NCI-H2029 (cell line): ENCODE measurements around the gene TBC1D8.
"Not testable (repeated sequence)": the region's sequence is repeated elsewhere in the genome, so short reads cannot be mapped to it uniquely, and the experiment has no call there.

ENCODE experiments used
- DNase-seq: peaks from one replicate; lab custom pipeline; 2025; lab: John Stamatoyannopoulos, UW

The TBC1D8 gene

DNA sequence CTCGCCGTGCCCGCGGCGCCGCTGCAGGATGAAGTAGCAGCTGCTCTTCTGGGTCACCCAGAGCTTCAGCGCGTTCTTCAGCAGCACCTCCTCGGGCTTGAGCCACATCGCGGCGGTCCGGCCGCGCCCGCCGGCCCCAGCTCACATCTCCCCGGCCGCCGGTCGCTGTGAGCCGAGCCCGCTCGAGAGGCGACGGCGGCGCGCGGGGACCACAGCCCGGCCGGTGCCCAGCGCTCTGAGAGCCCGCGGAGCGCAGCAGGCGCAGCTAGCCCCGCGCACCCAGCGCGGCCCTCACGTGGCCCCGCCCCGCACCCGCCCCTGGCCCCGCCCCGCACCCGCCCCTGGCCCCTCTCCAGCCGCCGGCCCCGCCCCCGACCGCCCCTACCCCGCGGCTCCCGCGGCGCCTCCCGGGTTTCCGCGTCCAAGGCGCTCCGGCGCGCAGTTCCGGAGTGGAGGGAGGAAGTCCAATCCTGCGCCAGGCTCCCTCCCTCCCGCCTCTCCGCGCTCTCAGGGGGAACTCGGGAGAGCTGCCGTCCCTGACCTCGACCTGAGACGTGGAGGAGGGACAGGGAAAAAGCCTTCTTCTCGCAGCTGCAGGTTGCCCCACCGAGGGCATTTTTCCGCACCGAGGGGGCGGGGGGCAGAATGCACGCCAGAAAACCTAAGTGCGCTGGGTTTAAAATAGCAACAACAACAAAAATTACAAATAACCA, at the start of gene TBC1D8:
Gene TBC1D8, minus strand, starts transcription at position 237 of the 713 bp plus-strand sequence. Its CDS starts 129 bp downstream, at position 108.
- DNase-seq = peak; percentile 77

DNA sequence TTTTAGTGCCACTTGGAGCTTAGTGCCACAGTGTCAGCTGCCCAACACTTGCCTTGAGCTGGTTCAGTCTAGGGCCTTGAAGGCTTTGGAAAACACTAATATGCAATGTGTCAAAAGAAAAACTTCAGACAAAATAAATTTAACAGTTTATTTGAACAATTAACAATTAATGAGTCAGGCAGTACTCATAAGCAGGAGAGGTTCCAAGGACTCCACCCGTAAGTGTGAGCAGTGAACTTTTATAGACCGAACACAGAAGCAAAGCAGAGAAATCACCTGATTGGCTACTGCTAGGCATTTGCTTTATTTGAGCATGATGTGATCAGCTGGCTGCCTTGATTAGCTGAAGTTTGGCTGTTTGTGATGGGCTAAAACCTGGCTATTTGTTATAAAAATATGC, 49.5 kb upstream of the TBC1D8 start:
- DNase-seq = no peak

DNA sequence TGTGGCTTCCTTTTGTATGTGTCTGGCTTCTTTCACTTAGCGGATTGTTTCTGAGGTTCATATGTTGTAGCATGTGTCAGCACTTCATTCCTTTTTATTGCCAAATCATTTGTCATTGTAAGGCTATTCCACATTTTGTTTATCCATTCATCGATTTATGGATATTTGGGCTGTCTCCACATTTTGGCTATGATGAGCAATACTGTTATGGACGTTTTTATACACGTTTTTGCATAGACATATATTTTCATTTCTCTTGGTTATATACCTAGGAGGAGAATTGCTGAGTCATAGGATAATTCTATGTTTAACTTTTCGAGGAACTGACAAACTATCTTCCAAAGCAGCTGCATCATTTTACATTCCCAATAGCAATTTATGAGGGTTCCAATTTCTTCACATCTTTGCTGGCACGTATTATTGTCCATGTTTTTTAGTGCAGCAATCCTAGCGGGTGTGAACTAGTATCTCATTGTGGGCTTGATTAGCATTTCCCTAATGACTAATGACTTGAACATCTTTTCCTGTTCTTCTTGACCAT, 48.1 kb upstream of the TBC1D8 start:
- no peak for DNase-seq

- DNase-seq = no peak
Measured at GRCh38 chr2:101197814-101198213, 46.6 kb upstream of the TBC1D8 start.

DNA sequence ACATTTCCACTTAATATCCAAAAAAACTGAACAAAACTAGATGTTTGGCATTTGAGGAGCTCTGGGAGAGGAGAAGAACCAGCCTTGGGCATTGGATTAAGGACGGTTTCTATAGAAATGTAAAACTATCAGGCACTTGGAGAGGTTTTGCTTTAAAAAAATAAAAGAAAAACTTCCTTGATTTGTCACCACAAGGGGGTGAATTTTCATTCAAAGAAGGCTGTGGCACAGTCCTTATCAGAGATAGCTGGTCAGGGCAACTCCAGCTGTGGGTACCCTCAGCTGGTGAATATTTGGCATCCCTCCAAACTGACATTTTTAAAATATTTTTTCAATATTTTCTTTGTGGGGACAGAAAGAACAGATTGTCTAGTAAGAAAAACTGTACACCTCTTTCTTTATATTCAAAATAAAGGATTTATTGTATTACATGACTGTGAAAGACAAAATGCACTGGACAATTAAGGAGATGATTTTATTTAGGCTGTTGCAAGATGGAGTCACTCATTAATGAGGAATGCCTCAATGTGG, 46.1 kb upstream of the TBC1D8 start:
- no peak for DNase-seq

- no peak for DNase-seq
Measured at GRCh38 chr2:101195871-101196661, 44.9 kb upstream of the TBC1D8 start.

GRCh38 chr2:101193033-101193626, 41.9 kb upstream of the TBC1D8 start:
- DNase-seq = no peak

DNA sequence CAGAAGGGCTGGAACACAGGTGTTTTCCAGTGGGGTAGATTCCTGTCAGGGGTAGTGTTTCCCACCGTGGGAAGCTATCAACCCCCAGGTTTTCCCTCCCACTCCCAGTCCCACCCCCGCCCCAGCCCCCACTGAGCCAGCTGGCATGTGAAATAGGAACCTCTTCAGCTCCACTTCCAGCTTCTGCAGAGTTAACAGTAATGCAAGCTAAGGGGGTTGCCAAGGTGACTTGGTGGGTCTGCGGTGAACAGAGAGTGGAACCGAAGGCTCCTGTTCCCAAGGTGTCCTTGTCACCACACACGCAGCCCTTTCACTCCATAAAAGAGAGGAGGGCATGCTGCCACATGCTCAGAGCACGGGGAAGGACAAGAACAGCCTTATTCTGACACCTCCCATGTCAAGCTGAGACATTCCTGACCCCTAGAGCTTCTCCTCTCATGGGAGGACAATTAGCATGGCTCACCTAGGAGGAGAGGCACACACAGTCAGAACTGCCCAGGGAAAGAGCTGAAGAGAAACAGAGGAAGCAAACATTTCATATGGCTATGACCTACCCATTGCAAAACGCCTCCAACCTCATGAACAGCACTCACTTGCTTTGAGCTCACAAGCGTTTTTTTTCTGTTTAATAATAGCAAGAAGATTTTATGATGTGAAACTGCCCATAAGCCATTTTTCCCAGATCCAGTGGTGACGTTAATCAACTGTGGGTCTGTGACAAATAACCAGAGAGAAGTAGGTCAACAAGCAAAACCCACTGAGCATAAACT, 39.8 kb upstream of the TBC1D8 start:
- DNase-seq = peak; percentile 48

DNA sequence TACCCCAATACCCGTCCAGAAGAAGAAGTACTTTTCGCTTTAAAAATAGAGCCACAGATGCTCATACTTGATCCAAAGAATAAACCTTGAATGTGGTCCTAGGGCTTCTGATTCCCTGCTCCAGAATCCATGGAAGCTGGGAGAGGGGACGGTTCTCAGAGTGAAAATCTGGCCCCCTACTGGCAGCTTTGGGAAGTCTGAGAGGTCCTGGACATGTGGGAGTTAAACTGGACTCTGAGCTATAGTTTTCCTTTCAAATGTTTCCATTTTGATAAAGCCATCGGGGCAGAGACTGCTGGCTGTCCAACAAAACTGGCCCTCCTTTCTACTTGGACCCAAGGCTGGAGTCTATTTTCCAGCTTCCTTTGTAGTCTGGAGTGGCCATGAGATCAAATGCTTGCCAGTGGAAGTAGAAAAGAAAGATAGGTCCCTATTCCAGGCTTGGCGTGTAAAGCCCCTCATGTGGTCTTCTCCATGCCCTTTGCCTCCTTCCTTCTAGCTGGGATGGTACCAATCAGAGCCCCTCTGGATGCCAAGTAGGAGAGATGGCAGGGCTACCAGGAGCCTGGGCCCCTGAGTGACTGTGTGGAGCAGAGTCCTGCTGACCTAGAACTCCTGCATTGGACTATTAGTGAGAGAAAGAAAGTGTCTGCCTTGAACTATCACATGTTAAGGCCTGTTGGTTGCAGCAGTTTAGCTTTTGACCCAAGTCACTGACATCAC, 37.7 kb upstream of the TBC1D8 start:
- peak; percentile 2 for DNase-seq

- DNase-seq = no peak
Measured at GRCh38 chr2:101187131-101187530, 35.9 kb upstream of the TBC1D8 start.

DNA sequence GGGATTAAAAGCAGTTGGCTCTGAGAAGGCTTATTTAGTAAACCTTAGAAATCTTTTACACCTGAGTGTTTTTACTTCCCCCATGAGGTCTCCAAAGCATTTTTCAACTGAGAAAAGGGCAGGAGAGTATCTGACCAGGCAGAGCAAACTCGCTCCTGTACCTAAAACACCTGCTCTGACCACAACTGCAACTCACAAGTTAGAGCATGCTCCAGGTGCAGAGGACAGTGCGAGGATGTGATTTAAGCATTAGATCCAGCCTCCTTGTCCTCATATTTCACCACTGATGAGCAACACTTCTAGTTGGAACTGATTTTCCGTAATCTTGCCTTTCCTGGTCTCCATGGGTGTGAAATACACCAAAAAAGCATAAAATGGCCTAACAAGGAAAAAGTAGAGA, 34.5 kb upstream of the TBC1D8 start:
- no peak for DNase-seq

DNA sequence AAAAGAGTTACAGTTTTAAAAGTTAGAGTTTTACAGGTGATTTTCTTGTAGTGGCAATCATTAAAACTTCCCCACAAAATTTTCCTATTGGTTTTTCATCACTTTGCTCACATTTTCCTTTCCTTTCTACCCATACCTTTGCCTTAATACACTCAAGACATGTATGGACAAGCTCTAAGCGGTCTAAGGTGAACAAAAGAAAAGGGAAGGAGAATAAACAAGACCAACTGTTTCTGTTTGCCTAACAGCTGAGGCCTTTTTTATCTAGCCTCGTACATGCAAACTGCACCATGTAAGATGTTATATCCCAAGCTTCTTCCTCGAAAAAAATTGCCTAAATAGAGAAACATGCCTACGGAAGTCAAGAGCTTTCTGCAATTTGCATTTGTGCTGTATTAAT, 33.9 kb upstream of the TBC1D8 start:
- no peak for DNase-seq

DNA sequence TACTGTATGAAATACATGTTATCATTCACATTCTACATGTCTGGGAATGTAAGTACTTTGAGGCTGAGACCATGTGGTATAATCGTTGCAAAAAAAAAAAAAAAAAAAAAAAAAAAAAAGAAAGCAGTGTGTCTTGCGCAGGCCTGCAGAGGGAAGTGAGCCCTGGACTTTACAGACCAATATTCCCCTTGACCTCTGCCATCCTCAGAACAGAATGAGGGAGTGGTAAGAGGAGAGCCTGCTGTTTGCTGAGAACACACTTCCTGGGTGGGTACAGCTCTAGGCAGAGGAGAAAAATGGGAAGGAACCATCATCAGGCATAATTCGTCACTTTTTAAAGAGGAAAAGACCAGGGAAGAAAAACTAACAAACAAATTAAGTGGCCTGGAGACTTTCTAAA, 28.8 kb upstream of the TBC1D8 start:
- no peak for DNase-seq

DNA sequence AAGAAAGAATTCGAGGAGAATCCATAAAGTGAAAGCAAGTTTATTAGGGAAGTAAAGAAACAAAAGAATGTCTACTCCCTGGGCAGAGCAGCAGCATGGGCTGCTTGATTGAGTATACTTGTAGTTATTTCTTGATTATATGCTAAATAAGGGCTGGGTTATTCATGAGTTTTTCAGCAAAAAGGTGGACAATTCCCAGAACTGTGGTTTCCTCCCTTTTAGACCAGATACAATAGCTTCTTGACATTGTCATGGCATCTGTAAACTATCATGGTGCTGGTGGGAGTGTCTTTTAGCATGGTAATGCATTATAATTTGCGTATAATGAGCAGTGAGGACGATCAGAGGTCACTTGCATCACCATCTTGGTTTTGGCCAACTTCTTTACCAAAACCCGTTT, 25.6 kb upstream of the TBC1D8 start:
- no peak for DNase-seq

DNA sequence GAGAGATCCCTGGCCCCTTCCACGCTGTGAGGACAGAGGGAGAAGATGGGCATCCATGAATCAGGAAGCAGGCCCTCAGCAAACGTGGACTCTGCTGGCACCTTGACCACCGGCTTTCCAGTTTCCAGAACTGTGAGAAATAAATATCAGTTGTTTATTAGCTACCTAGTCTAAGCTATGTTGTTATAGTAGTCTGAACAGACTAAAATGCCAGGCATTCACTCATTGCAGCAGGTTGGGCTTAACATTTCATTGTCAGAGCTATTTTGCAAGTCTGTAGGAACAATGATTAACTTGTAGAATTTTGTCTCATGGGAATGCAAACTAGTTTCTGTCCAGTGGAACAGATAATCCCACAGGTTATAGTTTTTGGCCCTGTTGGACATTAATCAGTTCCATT, 24.8 kb upstream of the TBC1D8 start:
- no peak for DNase-seq

- DNase-seq = no peak
Measured at GRCh38 chr2:101173707-101174295, 22.6 kb upstream of the TBC1D8 start.

- not testable (repeated sequence) for DNase-seq
Measured at GRCh38 chr2:101169822-101170221, 18.6 kb upstream of the TBC1D8 start.

- DNase-seq = no peak
Measured at GRCh38 chr2:101168706-101169105, 17.5 kb upstream of the TBC1D8 start.

DNA sequence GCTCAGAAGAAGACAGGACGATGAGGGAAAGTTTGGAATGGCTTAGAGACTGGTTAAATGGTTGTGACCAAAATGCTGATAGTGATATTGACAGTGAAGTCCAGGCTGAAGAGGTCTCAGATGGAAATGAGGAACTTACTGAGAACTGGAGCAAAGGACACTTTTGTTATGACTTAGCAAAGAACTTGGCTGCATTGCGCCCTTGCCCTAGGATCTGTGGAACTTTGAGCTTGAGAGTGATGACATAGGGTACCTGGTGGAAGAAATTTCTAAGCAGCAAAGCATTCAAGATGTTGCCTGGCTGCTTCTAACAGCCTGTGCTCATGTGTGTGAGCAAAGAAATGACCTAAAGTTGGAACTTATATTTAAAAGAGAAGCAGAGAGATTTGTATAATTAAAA, 16.4 kb upstream of the TBC1D8 start:
- DNase-seq = not testable (repeated sequence)

DNA sequence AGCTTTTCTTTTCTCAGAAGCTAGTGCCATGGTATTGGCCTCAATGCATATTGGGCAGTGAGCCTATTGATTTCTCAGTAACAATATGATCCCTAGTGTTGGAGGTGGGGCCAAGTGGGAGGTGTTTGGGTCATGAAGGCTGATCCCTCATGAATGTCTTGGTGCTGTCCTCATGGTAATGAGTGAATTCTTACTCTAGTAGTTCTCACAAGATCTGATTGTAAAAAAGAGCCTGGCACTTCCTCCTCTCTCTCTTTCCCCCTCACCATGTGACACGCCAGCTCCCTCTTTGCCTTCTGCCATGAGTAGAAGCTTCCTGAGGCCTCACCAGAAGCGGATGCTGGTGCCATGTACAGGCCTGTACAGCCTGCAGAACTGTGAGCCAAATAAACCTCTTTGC, 12.8 kb upstream of the TBC1D8 start:
- DNase-seq = no peak
